ENCODE data around the gene NLGN1. TPM values are rescaled to one million over a fixed set of nuclear protein-coding genes. Genes with fewer than 3 reads are reported as not detected.

Gene NLGN1
- total RNA-seq, 1 donor from 2014 or later = not detected

- H3K27ac Mint-ChIP-seq = no peak overlapping the region
- no peaks in the 10 kb centered on the region for H3K9me3 Mint-ChIP-seq
- no peak overlapping the region for H3K4me3 Mint-ChIP-seq
- ChIA-PET CTCF (no interaction called here), POLR2A (no interaction called here)
- no peaks in the 10 kb centered on the region for H3K4me1 Mint-ChIP-seq
- TF ChIP-seq CTCF (IDR thresholded peaks at IDR 0.05) = no peak
- intact Hi-C loops (cut with micrococcal nuclease) = no loop called here
- ATAC-seq (ENCODE audit: low read depth) (no peak), DNase-seq (no peak)
- no peaks in the 10 kb centered on the region for H3K36me3 Mint-ChIP-seq (ENCODE audit: low read depth)
- H3K27me3 Mint-ChIP-seq = no peaks in the 10 kb centered on the region
Observed at GRCh38 chr3:174000675-174001074, 603.1 kb downstream of the NLGN1 start.

DNA sequence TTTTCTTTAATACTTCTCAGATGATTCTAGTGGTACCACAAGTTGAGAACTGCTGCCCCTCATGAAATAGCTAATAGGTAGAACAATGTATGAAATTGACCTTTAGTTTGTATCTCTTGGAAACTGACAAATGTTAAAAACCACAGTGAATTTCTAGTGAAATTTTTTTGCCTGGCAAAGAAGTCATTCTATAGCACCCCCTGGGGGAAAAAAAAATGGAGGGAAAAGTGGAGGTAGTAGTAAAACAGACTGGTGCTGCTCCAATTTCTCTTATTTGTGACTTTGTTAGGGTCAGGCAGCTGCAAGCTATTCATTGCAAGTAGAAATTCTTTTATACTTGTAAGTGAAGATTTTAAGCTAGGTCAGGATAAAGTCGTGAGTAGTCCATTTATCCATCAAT lies 605.0 kb downstream of the NLGN1 start:
- DNase-seq = no peak
- H3K9me3 Mint-ChIP-seq = no peaks in the 10 kb centered on the region
- H3K4me3 Mint-ChIP-seq = no peak overlapping the region
- no peaks in the 10 kb centered on the region for H3K36me3 Mint-ChIP-seq (ENCODE audit: low read depth)
- no peak overlapping the region for H3K27ac Mint-ChIP-seq
- TF ChIP-seq CTCF (IDR thresholded peaks at IDR 0.05) = no peak
- ATAC-seq (ENCODE audit: low read depth) = no peak
- ChIA-PET POLR2A (no interaction called here), CTCF (no interaction called here)
- intact Hi-C loops (cut with micrococcal nuclease) = no loop called here
- H3K27me3 Mint-ChIP-seq = no peaks in the 10 kb centered on the region
- no peaks in the 10 kb centered on the region for H3K4me1 Mint-ChIP-seq

GRCh38 chr3:174010907-174011306 lies 613.4 kb downstream of the NLGN1 start:
- ATAC-seq (ENCODE audit: low read depth) (no peak), DNase-seq (no peak)
- CTCF ChIA-PET = no interaction called here
- POLR2A ChIA-PET = no interaction called here
- TF ChIP-seq CTCF (IDR thresholded peaks at IDR 0.05) = no peak
- H3K4me1 Mint-ChIP-seq = no peaks in the 10 kb centered on the region
- no peaks in the 10 kb centered on the region for H3K36me3 Mint-ChIP-seq (ENCODE audit: low read depth)
- no peaks in the 10 kb centered on the region for H3K27me3 Mint-ChIP-seq
- no peaks in the 10 kb centered on the region for H3K9me3 Mint-ChIP-seq
- no peak overlapping the region for H3K27ac Mint-ChIP-seq
- H3K4me3 Mint-ChIP-seq = no peak overlapping the region
- intact Hi-C loops (cut with micrococcal nuclease) = no loop called here

DNA sequence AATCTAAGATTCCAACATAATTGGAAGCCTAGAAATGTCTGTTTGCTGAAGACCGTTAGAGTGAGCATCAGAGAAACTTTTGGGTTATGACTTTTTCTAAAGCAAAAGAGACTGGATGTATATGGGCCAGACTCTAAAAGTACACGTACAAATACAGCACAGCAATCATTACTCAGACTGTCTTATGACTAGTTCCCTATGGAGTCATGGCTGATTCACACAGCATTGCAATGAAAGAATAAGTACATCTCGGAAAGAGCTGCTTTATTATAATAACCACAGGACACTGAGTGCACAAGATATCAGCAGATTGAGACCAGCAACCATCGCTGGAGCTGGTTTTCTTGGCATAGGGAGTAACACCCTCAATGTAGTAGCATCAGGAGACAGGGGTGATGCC lies 618.6 kb downstream of the NLGN1 start:
- H3K27ac Mint-ChIP-seq = no peak overlapping the region
- H3K4me3 Mint-ChIP-seq = no peak overlapping the region
- ATAC-seq (ENCODE audit: low read depth) (no peak), DNase-seq (no peak)
- ChIA-PET CTCF (no interaction called here), POLR2A (no interaction called here)
- intact Hi-C loops (cut with micrococcal nuclease) = no loop called here
- peaks cover 5% of the 10 kb centered on the region for H3K9me3 Mint-ChIP-seq
- no peaks in the 10 kb centered on the region for H3K27me3 Mint-ChIP-seq
- H3K4me1 Mint-ChIP-seq = no peaks in the 10 kb centered on the region
- H3K36me3 Mint-ChIP-seq (ENCODE audit: low read depth) = no peaks in the 10 kb centered on the region
- no peak for TF ChIP-seq CTCF (IDR thresholded peaks at IDR 0.05)

DNA sequence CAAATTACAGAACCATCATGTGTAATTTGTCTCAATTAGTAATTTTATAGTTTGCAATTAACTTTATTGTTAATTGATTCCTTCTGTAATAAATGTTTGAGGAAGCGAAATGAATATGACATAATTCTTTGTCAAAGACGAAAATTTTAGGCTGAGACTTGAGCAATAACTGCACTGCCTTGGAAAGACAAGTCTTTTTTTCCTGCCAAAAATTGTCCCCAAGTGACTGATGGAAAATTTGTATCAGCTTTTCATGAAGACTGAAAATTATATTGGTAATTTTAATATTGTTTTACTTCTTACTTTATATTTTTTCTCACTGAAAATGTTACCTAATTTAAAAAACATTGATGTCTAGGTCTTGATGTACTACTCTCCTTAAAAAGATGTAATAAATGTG lies 622.6 kb downstream of the NLGN1 start:
- Mint-ChIP-seq H3K27me3 (no peaks in the 10 kb centered on the region), H3K4me3 (no peak overlapping the region), H3K4me1 (no peaks in the 10 kb centered on the region), H3K27ac (no peak overlapping the region), H3K36me3 (ENCODE audit: low read depth) (no peaks in the 10 kb centered on the region), H3K9me3 (peaks cover 10% of the 10 kb centered on the region)
- POLR2A ChIA-PET = no interaction called here
- TF ChIP-seq CTCF (IDR thresholded peaks at IDR 0.05) = no peak
- no peak for ATAC-seq (ENCODE audit: low read depth)
- no peak for DNase-seq
- CTCF ChIA-PET = no interaction called here
- intact Hi-C loops (cut with micrococcal nuclease) = no loop called here

Measured in activated B cell treated with CpG ODN at 0.5 μM for 24 hours (primary cell).